Cardiac fibroblast (primary cell): ENCODE data around the gene ARHGDIG.
"Not testable (repeated sequence)": the region's sequence is repeated elsewhere in the genome, so short reads cannot be mapped to it uniquely, and the experiment has no call there.

Experiments used
- DNase-seq, 2 donors: peaks; one replicate each; pipeline versions ENCODE4 v3.0.0 to v3.0.0-alpha.2; 2010; ENCODE audit warnings: low read depth in 2 of 2
- H3K4me3 ChIP-seq, 2 donors: replicated peaks in 1 of 2; 1 replicate in 1 of 2; 2 replicates in 1 of 2; pipeline ENCODE4 v1.5.1; 2011; ENCODE audit warnings: low read depth in 2 of 2, low read length in 2 of 2, mild to moderate bottlenecking in 2 of 2, moderate library complexity in 1 of 2
- CTCF ChIP-seq: IDR thresholded peaks from one replicate; pipeline ENCODE4 v1.5.1; 2011; ENCODE audit warnings: low read depth, mild to moderate bottlenecking, low read length, inconsistent platforms

Gene ARHGDIG

DNA sequence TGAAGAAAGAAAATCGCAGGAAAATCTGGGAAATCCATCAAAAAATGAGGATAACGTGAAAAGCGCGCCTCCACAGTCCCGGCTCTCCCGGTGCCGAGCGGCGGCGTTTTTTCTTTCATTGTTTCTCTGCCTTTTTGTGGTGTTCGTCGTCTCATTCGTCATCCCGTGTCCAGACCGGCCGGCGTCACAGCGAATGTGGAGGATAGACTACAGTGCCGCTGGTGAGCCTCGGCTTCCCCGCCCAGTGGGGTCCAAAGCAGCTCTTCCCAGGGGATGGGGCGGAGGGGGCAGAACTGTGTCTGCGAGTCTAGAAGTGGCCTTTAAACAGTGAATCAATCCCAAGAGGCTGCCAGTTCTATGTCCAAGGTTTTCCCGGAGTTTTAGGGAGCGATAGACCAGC is 25.9 kb upstream of the ARHGDIG start:
- no peak for TF ChIP-seq CTCF

GRCh38 chr16:255183-255582 is 25.2 kb upstream of the ARHGDIG start:
- H3K4me3 ChIP-seq = no peak overlapping the region
- no peak for TF ChIP-seq CTCF

More for the DNA sequence above, 25.9 kb upstream of the ARHGDIG start:
- DNase-seq = no peak
- H3K4me3 ChIP-seq = no peak overlapping the region

DNA sequence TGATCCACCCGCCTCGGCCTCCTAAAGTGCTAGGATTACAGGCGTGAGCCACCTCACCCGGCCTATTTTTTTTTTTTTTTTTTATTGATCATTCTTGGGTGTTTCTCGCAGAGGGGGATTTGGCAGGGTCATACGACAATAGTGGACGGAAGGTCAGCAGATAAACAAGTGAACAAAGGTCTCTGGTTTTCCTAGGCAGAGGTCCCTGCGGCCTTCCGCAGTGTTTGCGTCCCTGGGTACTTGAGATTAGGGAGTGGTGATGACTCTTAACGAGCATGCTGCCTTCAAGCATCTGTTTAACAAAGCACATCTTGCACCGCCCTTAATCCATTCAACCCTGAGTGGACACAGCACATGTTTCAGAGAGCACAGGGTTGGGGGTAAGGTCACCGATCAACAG is 22.3 kb upstream of the ARHGDIG start:
- DNase-seq, H3K4me3 ChIP-seq: not testable (repeated sequence)

More at GRCh38 chr16:255183-255582, 25.2 kb upstream of the ARHGDIG start:
- DNase-seq = no peak

DNA sequence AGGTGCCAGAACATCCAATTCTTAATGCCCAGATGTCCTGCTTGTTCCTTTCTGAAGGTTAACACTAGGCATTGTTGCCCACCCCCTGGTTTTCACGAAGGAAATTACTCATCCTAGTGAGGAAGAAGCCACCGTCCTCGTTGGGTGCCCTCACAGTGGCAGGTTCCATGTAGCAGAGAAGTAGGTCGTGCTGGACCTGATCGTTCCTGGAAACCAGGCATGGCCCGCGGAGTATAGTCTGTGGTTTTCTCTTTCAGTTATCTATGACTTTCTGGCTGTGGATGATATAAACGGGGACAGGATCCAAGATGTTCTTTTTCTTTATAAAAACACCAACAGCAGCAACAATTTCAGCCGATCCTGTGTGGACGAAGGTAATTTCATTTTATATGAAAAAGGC is 21.2 kb upstream of the ARHGDIG start:
- H3K4me3 ChIP-seq = no peak overlapping the region
- no peak for DNase-seq
- TF ChIP-seq CTCF = no peak

GRCh38 chr16:259814-260253 is 20.6 kb upstream of the ARHGDIG start:
- no peak for DNase-seq
- TF ChIP-seq CTCF = no peak
- H3K4me3 ChIP-seq = no peak overlapping the region

DNA sequence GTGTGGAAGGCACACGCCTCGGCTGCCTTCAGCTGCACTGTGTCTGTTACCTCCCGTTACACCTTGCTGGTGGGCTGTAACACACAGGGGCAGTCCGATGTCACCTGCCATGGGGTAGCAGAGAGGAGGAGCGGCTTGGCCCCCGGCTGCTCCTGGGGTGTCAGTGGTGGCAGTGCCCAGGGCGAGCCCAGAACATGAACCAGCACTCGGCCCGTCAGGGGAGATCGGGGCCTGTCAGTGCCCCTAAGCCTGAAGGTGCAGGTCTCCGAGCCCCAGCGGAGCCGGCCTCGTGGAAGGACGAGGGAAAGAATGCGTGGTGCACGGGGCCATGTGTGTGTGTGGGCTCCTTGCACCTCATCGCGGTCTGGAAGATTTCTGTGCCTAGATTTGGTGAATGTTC is 20.1 kb upstream of the ARHGDIG start:
- TF ChIP-seq CTCF = no peak
- DNase-seq = no peak
- H3K4me3 ChIP-seq = no peak overlapping the region

DNA sequence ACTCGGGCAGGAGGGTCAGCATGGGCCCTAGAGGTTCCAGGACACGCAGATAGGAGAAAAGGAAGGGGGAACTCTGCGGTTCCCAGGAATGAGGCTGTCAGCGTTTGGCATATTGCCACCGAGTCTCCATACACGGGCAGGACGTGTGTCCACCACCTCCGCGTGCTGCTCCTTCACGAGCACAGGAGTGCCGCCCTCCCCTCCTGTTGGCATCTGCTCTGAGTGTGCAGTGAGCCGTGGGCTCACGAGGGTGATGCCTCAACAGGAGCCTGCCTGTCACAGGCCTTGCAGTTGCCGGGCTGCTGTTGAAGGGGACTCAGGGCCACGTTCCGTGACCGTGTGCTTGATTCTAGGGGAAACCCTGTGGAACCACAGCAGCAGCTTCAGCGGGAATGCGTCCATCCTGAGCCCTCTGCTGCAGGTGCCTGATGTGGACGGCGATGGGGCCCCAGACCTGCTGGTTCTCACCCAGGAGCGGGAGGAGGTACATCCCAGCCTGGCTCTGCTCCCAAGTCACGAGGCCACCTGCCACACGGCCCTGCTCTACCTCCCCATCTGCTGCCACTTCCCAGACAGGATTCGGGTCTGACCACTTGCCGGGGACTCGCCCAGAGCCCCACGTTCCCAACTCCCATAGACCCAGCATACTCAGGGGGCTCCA is 19.2 kb upstream of the ARHGDIG start:
- DNase-seq = no peak
- TF ChIP-seq CTCF = no peak
- no peak overlapping the region for H3K4me3 ChIP-seq
